IMR-90 (cell line): ENCODE results near the gene CMIP. TPM values are rescaled to one million over a fixed set of nuclear protein-coding genes. Genes with fewer than 3 reads are reported as not detected.

ENCODE experiments used
- ATAC-seq: fragments of 200-7000 bp; cut with Tn5 transposase; 2 replicates; pipeline ENCODE4 v1.9.1; 2020; ENCODE audit warnings: low read depth, mild to moderate bottlenecking, moderate library complexity
- BruUV-seq: library from RNA; stranded (reverse); fragments of 400-500 nt; replicated peaks from 2 replicates; lab custom pipeline; 2021; lab: Mats Ljungman, UMichigan
- CTCF ChIA-PET: fragments of 300-600 bp; formaldehyde crosslinking; extraction: SDS; loops from one replicate; lab custom pipeline; 2021; ENCODE audit warnings: antibody characterized with exemption; lab: Yijun Ruan, JAX
- POLR2A ChIA-PET: fragments of 300-600 bp; sonication (Branson Sonifier 250); formaldehyde crosslinking; loops from one replicate; lab custom pipeline; 2022; ENCODE audit warnings: antibody characterized with exemption; ENCODE audit not compliant: unreplicated experiment; lab: Charles Lee
- DNase-seq: peaks from one replicate; pipeline ENCODE4 v3.0.0; 2013
- H2AFZ ChIP-seq: replicated peaks from 2 replicates; pipeline ENCODE3; 2013; ENCODE audit warnings: low read length, mild to moderate bottlenecking; ENCODE audit not compliant: poor library complexity
- H2AK5ac ChIP-seq: 2 replicates; pipeline ENCODE4 v1.6.1; 2013; ENCODE audit warnings: low read depth, low read length, inconsistent platforms
- H2AK9ac ChIP-seq: replicated peaks from 2 replicates; pipeline ENCODE3; 2013; ENCODE audit warnings: mild to moderate bottlenecking, low read depth, low read length, moderate library complexity; ENCODE audit not compliant: poor library complexity
- H2BK120ac ChIP-seq: 2 replicates; pipeline ENCODE4 v1.6.1; 2013; ENCODE audit warnings: low read depth, low read length, inconsistent platforms
- H2BK15ac ChIP-seq: 3 replicates; pipeline ENCODE4 v1.6.1; 2013; ENCODE audit warnings: low read depth, low read length, inconsistent platforms
- H2BK20ac ChIP-seq: 2 replicates; pipeline ENCODE4 v1.6.1; 2013; ENCODE audit warnings: low read depth, mild to moderate bottlenecking, inconsistent platforms, low read length, moderate library complexity
- H2BK5ac ChIP-seq: 2 replicates; pipeline ENCODE4 v1.6.1; 2013; ENCODE audit warnings: mild to moderate bottlenecking, low read depth, low read length, inconsistent platforms; ENCODE audit not compliant: poor library complexity, severe bottlenecking
- H3K14ac ChIP-seq: replicated peaks from 2 replicates; pipeline ENCODE4 v1.6.1; 2013; ENCODE audit warnings: low read depth, low read length, inconsistent platforms
- H3K18ac ChIP-seq: 2 replicates; pipeline ENCODE4 v1.6.1; 2013; ENCODE audit warnings: low read depth, low read length, control low read depth
- H3K23ac ChIP-seq: 2 replicates; pipeline ENCODE4 v1.6.1; 2013; ENCODE audit warnings: low read depth, low read length, inconsistent platforms
- H3K27ac ChIP-seq: 2 replicates; pipeline ENCODE4 v1.5.1; 2013; ENCODE audit warnings: mild to moderate bottlenecking, control low read depth, low read length; ENCODE audit not compliant: insufficient read depth
- H3K27me3 ChIP-seq: 2 replicates; pipeline ENCODE4 v1.6.1; 2013; ENCODE audit warnings: low read length; ENCODE audit not compliant: control insufficient read depth, insufficient read depth
- H3K36me3 ChIP-seq: 2 replicates; pipeline ENCODE4 v1.6.1; 2013; ENCODE audit warnings: low read length, mixed read lengths; ENCODE audit not compliant: control insufficient read depth, insufficient read depth
- H3K4ac ChIP-seq: 2 replicates; pipeline ENCODE4 v1.6.1; 2013; ENCODE audit warnings: low read depth, low read length, inconsistent platforms
- H3K4me1 ChIP-seq: 2 replicates; pipeline ENCODE4 v1.6.1; 2013; ENCODE audit warnings: low read length, mixed read lengths; ENCODE audit not compliant: control insufficient read depth, insufficient read depth
- H3K4me2 ChIP-seq: 2 replicates; pipeline ENCODE4 v1.6.1; 2013; ENCODE audit warnings: low read depth, mild to moderate bottlenecking, control low read depth, low read length, moderate library complexity
- H3K4me3 ChIP-seq: 2 replicates; pipeline ENCODE4 v1.5.1; 2013; ENCODE audit warnings: low read depth, mild to moderate bottlenecking, control low read depth, low read length, moderate library complexity; ENCODE audit not compliant: insufficient read depth
- H3K56ac ChIP-seq: 2 replicates; pipeline ENCODE4 v1.6.1; 2013; ENCODE audit warnings: low read length, inconsistent platforms; ENCODE audit not compliant: insufficient read depth; ENCODE audit errors: extremely low read depth
- H3K79me1 ChIP-seq, 2 experiments: 2 replicates each; pipeline ENCODE4 v1.6.1; 2013; ENCODE audit warnings: low read length in 2 of 2, inconsistent platforms in 1 of 2, low read depth in 1 of 2
- H3K9ac ChIP-seq: 2 replicates; pipeline ENCODE4 v1.6.1; 2013; ENCODE audit warnings: low read depth, low read length, control low read depth
- H3K9me1 ChIP-seq: 2 replicates; pipeline ENCODE4 v1.6.1; 2013; ENCODE audit warnings: low read length, inconsistent platforms; ENCODE audit not compliant: insufficient read depth
- H3K9me3 ChIP-seq: 2 replicates; pipeline ENCODE4 v1.6.1; 2013; ENCODE audit warnings: low read length; ENCODE audit not compliant: control insufficient read depth, insufficient read depth
- H4K20me1 ChIP-seq: 2 replicates; pipeline ENCODE4 v1.6.1; 2013; ENCODE audit warnings: low read length, inconsistent platforms; ENCODE audit not compliant: insufficient read depth
- H4K5ac ChIP-seq: 2 replicates; pipeline ENCODE4 v1.6.1; 2013; ENCODE audit warnings: mild to moderate bottlenecking, low read depth, low read length, control low read depth
- H4K8ac ChIP-seq, 2 experiments: 2 replicates each; pipeline ENCODE4 v1.6.1; 2013; ENCODE audit warnings: low read depth in 2 of 2, low read length in 2 of 2, control low read depth in 1 of 2, inconsistent platforms in 1 of 2
- H4K91ac ChIP-seq: 2 replicates; pipeline ENCODE4 v1.6.1; 2013; ENCODE audit warnings: low read depth, low read length, inconsistent platforms; ENCODE audit not compliant: insufficient read depth
- CEBPB ChIP-seq: IDR thresholded peaks from 2 replicates; pipeline ENCODE4 v1.6.1; 2012; ENCODE audit warnings: low read depth, low read length, improper control_type of control experiment
- FOS ChIP-seq: fragments of 150-350 bp; IDR thresholded peaks from 2 replicates; pipeline ENCODE4 v1.6.1; 2016; ENCODE audit warnings: low read depth, low read length
- MAFK ChIP-seq: IDR thresholded peaks from 2 replicates; pipeline ENCODE4 v1.6.1; 2012; ENCODE audit warnings: low read depth, low read length, improper control_type of control experiment
- MAZ ChIP-seq: IDR thresholded peaks from 2 replicates; pipeline ENCODE4 v1.6.1; 2012; ENCODE audit warnings: low read depth, mild to moderate bottlenecking, low read length, improper control_type of control experiment, moderate library complexity, borderline replicate concordance
- NFE2L2 ChIP-seq: fragments of 150-350 bp; IDR thresholded peaks from 2 replicates; pipeline ENCODE4 v1.6.1; 2016; ENCODE audit warnings: low read depth, mild to moderate bottlenecking, low read length
- SMC3 ChIP-seq: fragments of 150-350 bp; IDR thresholded peaks from 2 replicates; pipeline ENCODE4 v1.6.1; 2016; ENCODE audit warnings: low read depth, mild to moderate bottlenecking, antibody characterized with exemption, low read length, moderate library complexity
- USF2 ChIP-seq: fragments of 150-350 bp; IDR thresholded peaks from 2 replicates; pipeline ENCODE4 v1.6.1; 2017; ENCODE audit warnings: mild to moderate bottlenecking, antibody characterized with exemption, low read length, low read depth
- WGBS, 2 experiments: methylation state at CpG; one replicate each; pipeline versions ENCODE4 v1.1.5 to v1.1.7; 2013; ENCODE audit warnings: missing lambda C conversion rate in 2 of 2; ENCODE audit not compliant: insufficient read length in 1 of 2; ENCODE audit errors: extremely low coverage in 2 of 2; 5-methylcytosine and 5-hydroxymethylcytosine counted together
- dilution Hi-C: fragments of 300-500 bp; cut with HindIII; formaldehyde crosslinking; loops from one replicate; pipeline ENCODE4 v1.14.3; 2018; ENCODE audit warnings: low sequenced_read_pairs; ENCODE audit not compliant: unreplicated experiment
- in situ Hi-C: fragments of 300-500 bp; cut with MboI; formaldehyde crosslinking; loops from 3 replicates; pipeline ENCODE4 v1.14.3; 2019; ENCODE audit warnings: low sequenced_read_pairs, inconsistent platforms, mixed read lengths
- intact Hi-C: fragments of 100-400 bp; cut with micrococcal nuclease; formaldehyde crosslinking; loops from 2 replicates; pipeline ENCODE4 v1.10.0; 2022
- polyA plus RNA-seq, 3 experiments: library from polyadenylated mRNA; depleted of rRNA; stranded (reverse); fragments of >200 nt; gene quantifications; 2 replicates each; pipeline ENCODE4 v1.2.3, GENCODE V29; 2012; ENCODE audit warnings: low replicate concordance in 1 of 3
- total RNA-seq: library from RNA; depleted of rRNA; stranded (reverse); fragments of >200 nt; gene quantifications from 2 replicates; pipeline ENCODE4 v1.2.3, GENCODE V29; 2012

CMIP gene
- total and polyA plus RNA-seq, 2 of the 4 experiments (the other 2 are of a cell fraction) = 3.2 to 11.6 TPM

- intact Hi-C loops (no loop called here), dilution Hi-C loops (no loop called here), in situ Hi-C loops (no loop called here)
- Histone ChIP-seq H4K20me1 (peaks cover 83% of the 10 kb centered on the region), H3K4me3 (no peak overlapping the region), H3K79me1 (peaks cover 47 to 90% of the 10 kb centered on the region in 2 experiments), H3K27me3 (no peaks in the 10 kb centered on the region), H2AK5ac (peak overlapping the region; percentile 36), H4K5ac (no peak overlapping the region), H3K27ac (no peak overlapping the region), H3K9ac (no peak overlapping the region), H3K18ac (no peak overlapping the region), H2AK9ac (peak overlapping the region; percentile 75), H3K36me3 (no peaks in the 10 kb centered on the region), H3K9me1 (peaks cover 25% of the 10 kb centered on the region), H3K14ac (no peak overlapping the region), H2BK15ac (no peak overlapping the region), H2BK5ac (no peak overlapping the region), H2BK120ac (no peak overlapping the region), H3K23ac (no peak overlapping the region), H3K4me2 (no peak overlapping the region), H3K4ac (no peak overlapping the region), H4K8ac (no peak overlapping the region), H4K91ac (no peak overlapping the region), H2BK20ac (no peak overlapping the region), H3K56ac (no peak overlapping the region), H3K4me1 (peaks cover 27% of the 10 kb centered on the region), H3K9me3 (no peaks in the 10 kb centered on the region), H2AFZ (no peak overlapping the region)
- ATAC-seq (no peak), DNase-seq (no peak)
- ChIA-PET POLR2A (no interaction called here), CTCF (no interaction called here)
- BruUV-seq = no TSS peak
- 100% methylated on average over 3 of the region's 15 CpGs; no CpG with 5 or more reads in 1 of the 2 experiments for WGBS, 2 experiments
- TF ChIP-seq MAZ (no peak), CEBPB (no peak), MAFK (no peak), USF2 (no peak), SMC3 (no peak), FOS (no peak), NFE2L2 (no peak)
These were observed 37.9 kb downstream of the CMIP start for GRCh38 chr16:81482329-81483063.
